BJ (cell line): ENCODE results near the gene LRRC74B. TPM values are rescaled to one million over a fixed set of nuclear protein-coding genes. Genes with fewer than 3 reads are reported as not detected.
"Not testable (repeated sequence)": the region's sequence is repeated elsewhere in the genome, so short reads cannot be mapped to it uniquely, and the experiment has no call there.

ENCODE experiments used
- CTCF ChIA-PET: fragments of 350-600 bp; formaldehyde crosslinking; extraction: SDS; loops from one replicate; lab custom pipeline; 2021; ENCODE audit warnings: antibody characterized with exemption, inconsistent platforms; lab: Yijun Ruan, JAX
- POLR2A ChIA-PET: fragments of 300-600 bp; sonication (Branson Sonifier 250); formaldehyde crosslinking; extraction: SDS; loops from one replicate; lab custom pipeline; 2021; ENCODE audit warnings: antibody characterized with exemption; lab: Charles Lee
- DNase-seq: peaks from one replicate; pipeline ENCODE4 v3.0.0-alpha.2; 2011; ENCODE audit warnings: low read depth
- H3K27me3 ChIP-seq: 2 replicates; pipeline ENCODE4 v1.6.0; 2011; ENCODE audit warnings: low read length; ENCODE audit not compliant: control insufficient read depth, insufficient read depth
- H3K36me3 ChIP-seq: 2 replicates; pipeline ENCODE4 v1.5.1; 2011; ENCODE audit warnings: low read length; ENCODE audit not compliant: control insufficient read depth, insufficient read depth
- H3K4me3 ChIP-seq: 2 replicates; pipeline ENCODE4 v1.5.1; 2011; ENCODE audit warnings: low read depth, mild to moderate bottlenecking, control low read depth, low read length
- CTCF ChIP-seq: IDR thresholded peaks from 2 replicates; pipeline ENCODE4 v1.5.1; 2011; ENCODE audit warnings: low read depth, mild to moderate bottlenecking, control low read depth, inconsistent platforms, low read length, moderate library complexity; ENCODE audit not compliant: insufficient read depth
- polyA plus RNA-seq: library from polyadenylated mRNA; depleted of rRNA; stranded (reverse); fragments of >200 nt; gene quantifications from 2 replicates; pipeline ENCODE4 v1.2.3, GENCODE V29; 2011

Gene LRRC74B
- polyA plus RNA-seq, 1 experiment = not detected

GRCh38 chr22:21092797-21093554, 47.2 kb downstream of the LRRC74B start:
- Histone ChIP-seq H3K36me3 (no peaks in the 10 kb centered on the region), H3K4me3 (no peak overlapping the region), H3K27me3 (peaks cover 1% of the 10 kb centered on the region)
- POLR2A ChIA-PET = no interaction called here
- no peak for DNase-seq
- CTCF ChIA-PET = interaction anchor here (0.7 to 0.9 kb wide), 3 partner anchors 9 to 80 kb away, joined by 3 read pairs; no protein-coding TSS in a partner anchor
- TF ChIP-seq CTCF = no peak

- CTCF ChIA-PET = interaction anchor here (0.9 kb wide), 2 partner anchors 9 to 10 kb away, joined by 3 read pairs; no protein-coding TSS in a partner anchor
- H3K4me3 ChIP-seq, H3K27me3 ChIP-seq, H3K36me3 ChIP-seq, DNase-seq, POLR2A ChIA-PET: not testable (repeated sequence)
These were observed 47.9 kb downstream of the LRRC74B start for GRCh38 chr22:21093555-21094137.

- Histone ChIP-seq H3K4me3 (no peak overlapping the region), H3K27me3 (peaks cover 1% of the 10 kb centered on the region), H3K36me3 (no peaks in the 10 kb centered on the region)
- TF ChIP-seq CTCF = no peak
- no peak for DNase-seq
- POLR2A ChIA-PET = no interaction called here
- CTCF ChIA-PET = no interaction called here
These were observed 49.4 kb downstream of the LRRC74B start for GRCh38 chr22:21094911-21095772.

- Histone ChIP-seq H3K4me3 (no peak overlapping the region), H3K36me3 (no peaks in the 10 kb centered on the region), H3K27me3 (peaks cover 1% of the 10 kb centered on the region)
- no peak for TF ChIP-seq CTCF
- POLR2A ChIA-PET = no interaction called here
- CTCF ChIA-PET = no interaction called here
- no peak for DNase-seq
These were observed 50.0 kb downstream of the LRRC74B start for GRCh38 chr22:21095773-21096107.

- H3K27me3 ChIP-seq, DNase-seq, CTCF ChIA-PET, POLR2A ChIA-PET, H3K4me3 ChIP-seq, H3K36me3 ChIP-seq: not testable (repeated sequence)
These were observed 51.1 kb downstream of the LRRC74B start for GRCh38 chr22:21096878-21097277.

- Histone ChIP-seq H3K27me3 (peaks cover 1% of the 10 kb centered on the region), H3K36me3 (no peaks in the 10 kb centered on the region), H3K4me3 (no peak overlapping the region)
- POLR2A ChIA-PET = no interaction called here
- DNase-seq = no peak
- no peak for TF ChIP-seq CTCF
- CTCF ChIA-PET = no interaction called here
These were observed 52.4 kb downstream of the LRRC74B start for GRCh38 chr22:21098099-21098671.
